H1 (cell line): Measurements from ENCODE around the gene C5orf24. TPM values are rescaled to one million over a fixed set of nuclear protein-coding genes. Genes with fewer than 3 reads are reported as not detected.

Experiments
- CTCF ChIA-PET: fragments of 300-600 bp; sonication (Branson Sonifier 250); formaldehyde crosslinking; loops from one replicate; lab custom pipeline; 2021; ENCODE audit not compliant: partially characterized antibody; lab: Charles Lee
- POLR2A ChIA-PET: fragments of 300-600 bp; sonication (Branson Sonifier 250); formaldehyde crosslinking; loops from one replicate; lab custom pipeline; 2021; ENCODE audit warnings: inconsistent platforms; ENCODE audit not compliant: partially characterized antibody; lab: Charles Lee
- DNase-seq, 2 experiments: peaks; one replicate each; pipeline versions ENCODE4 v3.0.0 to v3.0.0-alpha.2; 2010 to 2022; ENCODE audit warnings: low spot score in 2 of 2, low read depth in 1 of 2, mixed read lengths in 1 of 2
- FAIRE-seq: peaks from 2 replicates; lab custom pipeline; 2011; peaks lifted over from hg19 to GRCh38; lab: Jason Lieb, UNC
- H2AFZ ChIP-seq: 2 replicates; pipeline ENCODE4 v1.8.1; 2012; ENCODE audit warnings: low read length, inconsistent platforms
- H2AK5ac ChIP-seq: 2 replicates; pipeline ENCODE4 v1.6.1; 2013; ENCODE audit warnings: low read depth, low read length
- H2BK120ac ChIP-seq: replicated peaks from 2 replicates; pipeline ENCODE3; 2013; ENCODE audit warnings: low read depth, low read length, inconsistent platforms
- H2BK12ac ChIP-seq: 2 replicates; pipeline ENCODE4 v1.6.1; 2013; ENCODE audit warnings: low read depth, low read length
- H2BK15ac ChIP-seq: 2 replicates; pipeline ENCODE4 v1.6.1; 2013; ENCODE audit warnings: low read length
- H2BK20ac ChIP-seq: 2 replicates; pipeline ENCODE4 v1.6.1; 2013; ENCODE audit warnings: low read length
- H2BK5ac ChIP-seq: 2 replicates; pipeline ENCODE4 v1.6.1; 2013; ENCODE audit warnings: low read depth, low read length
- H3K14ac ChIP-seq: 2 replicates; pipeline ENCODE4 v1.6.1; 2013; ENCODE audit warnings: inconsistent platforms; ENCODE audit not compliant: insufficient read length
- H3K18ac ChIP-seq: 2 replicates; pipeline ENCODE4 v1.6.1; 2013; ENCODE audit warnings: low read length; ENCODE audit errors: extremely low read depth
- H3K23ac ChIP-seq: 2 replicates; pipeline ENCODE4 v1.6.1; 2013; ENCODE audit warnings: inconsistent platforms; ENCODE audit not compliant: insufficient read length
- H3K23me2 ChIP-seq: 2 replicates; pipeline ENCODE4 v1.6.1; 2013; ENCODE audit warnings: low read depth, low read length
- H3K27ac ChIP-seq: 2 replicates; pipeline ENCODE4 v1.6.1; 2011; ENCODE audit warnings: low read depth, low read length, inconsistent platforms
- H3K27me3 ChIP-seq, 4 experiments: replicated peaks in 1 of 4; 1 replicate in 1 of 4; 2 replicates in 3 of 4; pipeline versions ENCODE4 v1.6.1 to v1.8.1; 2011 to 2013; ENCODE audit warnings: low read length in 3 of 4, mild to moderate bottlenecking in 3 of 4, inconsistent platforms in 2 of 4, mixed read lengths in 2 of 4, moderate library complexity in 1 of 4; ENCODE audit not compliant: control insufficient read depth in 3 of 4, insufficient read depth in 3 of 4; ENCODE audit errors: extremely low read depth in 1 of 4
- H3K36me3 ChIP-seq, 4 experiments: 2 replicates each; pipeline versions ENCODE4 v1.6.1 to v1.8.1; 2011 to 2013; ENCODE audit warnings: mild to moderate bottlenecking in 4 of 4, low read length in 3 of 4, moderate library complexity in 2 of 4, control low read depth in 1 of 4, inconsistent platforms in 1 of 4; ENCODE audit not compliant: insufficient read depth in 4 of 4, control insufficient read depth in 2 of 4
- H3K4ac ChIP-seq: replicated peaks from 2 replicates; pipeline ENCODE3; 2013; ENCODE audit warnings: low read length, low read depth, mixed read lengths, inconsistent platforms; ENCODE audit not compliant: insufficient read length
- H3K4me1 ChIP-seq, 4 experiments: replicated peaks in 1 of 4; 1 replicate in 1 of 4; 2 replicates in 3 of 4; pipeline versions ENCODE4 v1.6.1 to v1.8.1; 2011 to 2013; ENCODE audit warnings: low read length in 3 of 4, inconsistent platforms in 2 of 4, mixed read lengths in 1 of 4; ENCODE audit not compliant: insufficient read depth in 4 of 4, control insufficient read depth in 3 of 4
- H3K4me2 ChIP-seq, 2 experiments: 2 replicates each; pipeline versions ENCODE4 v1.6.1 to v1.8.1; 2011 to 2013; ENCODE audit warnings: low read depth in 2 of 2, low read length in 2 of 2, control low read depth in 1 of 2, inconsistent platforms in 1 of 2, mild to moderate bottlenecking in 1 of 2; ENCODE audit not compliant: insufficient read depth in 1 of 2
- H3K4me3 ChIP-seq, 4 experiments: fragments of 200-600, 300-600 bp in 1 of 4; sonication (generic), shearing (Covaris generic), sonication (Bioruptor Twin) in 1 of 4; 2 replicates each; pipeline versions ENCODE4 v1.5.1 to v1.8.1; 2011 to 2016; ENCODE audit warnings: low read length in 4 of 4, low read depth in 3 of 4, control low read depth in 2 of 4, inconsistent platforms in 2 of 4, mild to moderate bottlenecking in 2 of 4, mixed read lengths in 1 of 4, moderate library complexity in 1 of 4; ENCODE audit not compliant: insufficient read depth in 2 of 4; ENCODE audit errors: extremely low read depth in 1 of 4
- H3K56ac ChIP-seq: replicated peaks from 2 replicates; pipeline ENCODE3; 2013; ENCODE audit warnings: low read depth, mild to moderate bottlenecking, mixed read lengths, low read length, inconsistent platforms; ENCODE audit not compliant: insufficient read length
- H3K79me1 ChIP-seq: 2 replicates; pipeline ENCODE4 v1.6.1; 2013; ENCODE audit warnings: low read depth, low read length, control low read depth
- H3K79me2 ChIP-seq, 2 experiments: 2 replicates each; pipeline versions ENCODE4 v1.6.1 to v1.8.1; 2012 to 2013; ENCODE audit warnings: low read length in 2 of 2, mild to moderate bottlenecking in 2 of 2, inconsistent platforms in 1 of 2; ENCODE audit not compliant: insufficient read depth in 2 of 2, control insufficient read depth in 1 of 2
- H3K9ac ChIP-seq, 4 experiments: replicated peaks in 1 of 4; 1 replicate in 1 of 4; 2 replicates in 3 of 4; pipeline versions ENCODE4 v1.6.1 to v1.8.1; 2011 to 2013; ENCODE audit warnings: low read depth in 3 of 4, low read length in 3 of 4, control low read depth in 2 of 4, mild to moderate bottlenecking in 2 of 4, moderate library complexity in 2 of 4, inconsistent platforms in 1 of 4; ENCODE audit errors: extremely low read depth in 1 of 4
- H3K9me3 ChIP-seq, 2 experiments: 2 replicates each; pipeline versions ENCODE4 v1.6.1 to v1.8.1; 2012 to 2013; ENCODE audit warnings: mild to moderate bottlenecking in 2 of 2, moderate library complexity in 2 of 2, control low read depth in 1 of 2, inconsistent platforms in 1 of 2, low read depth in 1 of 2, low read length in 1 of 2, mixed read lengths in 1 of 2; ENCODE audit not compliant: insufficient read depth in 2 of 2
- H4K20me1 ChIP-seq, 2 experiments: replicated peaks in 1 of 2; 2 replicates each; pipeline versions ENCODE3 to v1.8.1; 2011 to 2013; ENCODE audit warnings: inconsistent platforms in 2 of 2, low read length in 2 of 2, mild to moderate bottlenecking in 1 of 2; ENCODE audit not compliant: insufficient read depth in 2 of 2, control insufficient read depth in 1 of 2
- H4K5ac ChIP-seq: 2 replicates; pipeline ENCODE4 v1.6.1; 2013; ENCODE audit warnings: low read length, low read depth, mixed read lengths, inconsistent platforms; ENCODE audit not compliant: insufficient read length
- H4K8ac ChIP-seq: 2 replicates; pipeline ENCODE4 v1.8.0; 2013; ENCODE audit warnings: mild to moderate bottlenecking, moderate library complexity, low read length, inconsistent platforms; ENCODE audit not compliant: insufficient read depth; ENCODE audit errors: extremely low read depth
- H4K91ac ChIP-seq: replicated peaks from 2 replicates; pipeline ENCODE3; 2013; ENCODE audit warnings: low read length, mixed read lengths, inconsistent platforms; ENCODE audit not compliant: insufficient read length
- BRCA1 ChIP-seq: IDR thresholded peaks from 2 replicates; pipeline ENCODE4 v1.6.1; 2012; ENCODE audit warnings: low read depth, low read length, improper control_type of control experiment
- CHD1 ChIP-seq: IDR thresholded peaks from 2 replicates; pipeline ENCODE4 v1.6.1; 2012; ENCODE audit warnings: low read depth, low read length, improper control_type of control experiment
- CHD2 ChIP-seq: IDR thresholded peaks from 2 replicates; pipeline ENCODE4 v1.6.1; 2012; ENCODE audit warnings: low read length, improper control_type of control experiment
- FOSL1 ChIP-seq: IDR thresholded peaks from 2 replicates; pipeline ENCODE4 v1.6.1; 2011; ENCODE audit warnings: mild to moderate bottlenecking, low read depth, low read length, moderate library complexity; ENCODE audit not compliant: insufficient read depth
- JUND ChIP-seq: IDR thresholded peaks from 2 replicates; pipeline ENCODE4 v1.6.1; 2011; ENCODE audit warnings: mild to moderate bottlenecking, improper control_type of control experiment, low read length
- RAD21 ChIP-seq, 2 experiments: IDR thresholded peaks in 1 of 2; conservative IDR thresholded peaks in 1 of 2; 2 replicates each; pipeline ENCODE4 v1.6.1; 2011; ENCODE audit warnings: low read depth in 2 of 2, low read length in 2 of 2, improper control_type of control experiment in 1 of 2, inconsistent platforms in 1 of 2, mild to moderate bottlenecking in 1 of 2, moderate library complexity in 1 of 2
- SP2 ChIP-seq: IDR thresholded peaks from 2 replicates; pipeline ENCODE4 v1.6.1; 2012; ENCODE audit warnings: mild to moderate bottlenecking, low read length, inconsistent platforms
- SP4 ChIP-seq: IDR thresholded peaks from 2 replicates; pipeline ENCODE4 v1.6.1; 2012; ENCODE audit warnings: low read length, inconsistent platforms
- TAF1 ChIP-seq: IDR thresholded peaks from 2 replicates; pipeline ENCODE4 v1.6.1; 2011; ENCODE audit warnings: mild to moderate bottlenecking, low read depth, low read length
- WGBS, 2 experiments: shearing (Covaris generic) in 1 of 2; methylation state at CpG; one replicate each; pipeline versions ENCODE4 v1.1.6 to v1.1.7; 2013 to 2015; ENCODE audit warnings: low lambda C conversion rate in 2 of 2, mixed read lengths in 2 of 2, inconsistent platforms in 1 of 2, low coverage in 1 of 2, missing lambda C conversion rate in 1 of 2; ENCODE audit not compliant: insufficient replicate concordance in 2 of 2, insufficient coverage in 1 of 2, insufficient read length in 1 of 2; ENCODE audit errors: extremely low coverage in 1 of 2, missing lambda C conversion rate in 1 of 2; 5-methylcytosine and 5-hydroxymethylcytosine counted together
- polyA plus RNA-seq, 7 experiments: library from polyadenylated mRNA; depleted of rRNA in 3 of 7; stranded (reverse) in 5 of 7; unstranded in 2 of 7; fragments of >200 nt in 5 of 7; fragments of 200-250 nt in 2 of 7; gene quantifications; 1 replicate in 5 of 7; 2 replicates in 1 of 7; 4 replicates in 1 of 7; pipeline versions ENCODE4 v1.2.1 to v1.2.3, GENCODE V29; 2011 to 2013; ENCODE audit warnings: missing spikeins in 2 of 7, mixed read lengths in 2 of 7
- total RNA-seq: library from RNA; stranded (reverse); fragmentation: NEBNext Ultra II Directional; extraction: Animal tissue kit (Norgen Biotek cat#: 25700); gene quantifications from 2 replicates; pipeline ENCODE4 v1.2.1, GENCODE V29; 2021
- TF ChIP-seq, protein P1 (sequence below), 3 experiments: IDR thresholded peaks; 1 replicate in 2 of 3; 2 replicates in 1 of 3; pipeline versions ENCODE4 v1.5.1 to v1.6.1; 2011; ENCODE audit warnings: low read length in 3 of 3, mild to moderate bottlenecking in 3 of 3, inconsistent platforms in 2 of 3, low read depth in 1 of 3, moderate library complexity in 1 of 3; ENCODE audit not compliant: insufficient read depth in 1 of 3; ENCODE audit errors: control extremely low read depth in 1 of 3

C5orf24 gene
- total and polyA plus RNA-seq, 2 of the 8 experiments (the other 6 are each of a cell fraction or from before 2014, with no cell fraction given): 11.1 to 20.2 TPM

DNA sequence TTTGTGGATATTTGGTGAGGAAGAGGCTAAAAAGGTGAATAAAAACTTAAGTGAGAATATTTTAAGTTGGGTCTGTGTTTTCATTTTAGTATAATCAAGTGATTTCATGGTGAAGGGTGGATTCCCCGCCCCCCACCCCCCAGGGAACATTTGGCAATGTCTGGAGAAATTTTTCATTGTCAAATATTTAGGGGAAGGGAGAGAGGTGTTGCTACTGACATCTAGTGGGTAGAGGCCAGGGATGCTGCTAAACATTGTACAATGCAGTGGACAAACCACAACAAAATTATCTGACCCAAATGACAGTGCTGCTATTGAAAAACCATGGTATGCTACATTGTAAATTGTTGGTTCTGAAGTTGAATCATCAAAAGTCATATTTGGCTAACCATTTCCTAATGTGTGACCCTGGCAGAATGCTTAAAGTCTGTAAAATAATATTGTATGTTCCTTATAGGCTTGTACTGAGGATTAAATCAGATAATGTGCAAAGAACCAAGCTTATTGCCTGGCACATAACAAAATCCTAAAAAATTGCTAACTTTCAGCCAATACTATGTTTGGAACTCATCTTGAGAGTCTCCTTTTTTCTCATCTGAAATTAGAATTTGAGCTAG lies 5.6 kb downstream of the C5orf24 start:
- Histone ChIP-seq H3K4me1 (no peaks in the 10 kb centered on the region), H3K79me1 (no peaks in the 10 kb centered on the region), H3K9ac (no peak overlapping the region), H4K91ac (no peak overlapping the region), H3K79me2 (no peaks in the 10 kb centered on the region; a peak in 1 of 4 replicates), H2BK120ac (no peak overlapping the region), H2BK12ac (no peak overlapping the region), H2AFZ (no peak overlapping the region), H3K4me3 (no peak overlapping the region), H3K27me3 (no peaks in the 10 kb centered on the region), H3K27ac (no peak overlapping the region), H2BK5ac (no peak overlapping the region), H3K23me2 (peaks cover 2% of the 10 kb centered on the region), H3K23ac (no peak overlapping the region), H4K20me1 (no peaks in the 10 kb centered on the region), H4K5ac (no peak overlapping the region), H2AK5ac (no peak overlapping the region), H2BK15ac (no peak overlapping the region), H3K9me3 (no peaks in the 10 kb centered on the region), H2BK20ac (no peak overlapping the region), H4K8ac (no peak overlapping the region), H3K4ac (no peak overlapping the region), H3K14ac (no peak overlapping the region), H3K56ac (no peak overlapping the region), H3K4me2 (no peak overlapping the region), H3K18ac (no peak overlapping the region), H3K36me3 (peaks cover 0 to 26% (median 6%) of the 10 kb centered on the region in 4 experiments; a peak in 5 of 8 replicates)
- 100% methylated on average over 1 of the region's 1 CpG; no CpG with 5 or more reads in 1 of the 2 experiments for WGBS, 2 experiments
- DNase-seq (peak in 1 of 2 experiments; percentile 24), FAIRE-seq (no peak)
- ChIA-PET POLR2A (interaction anchor here (1.2 to 1.8 kb wide), 2 partner anchors 13 to 53 kb away, joined by 3 to 5 read pairs; no protein-coding TSS in a partner anchor), CTCF (interaction anchor here (0.7 to 4.2 kb wide), 10 partner anchors 10 to 98 kb away, joined by 3 to 37 read pairs (median 3); no protein-coding TSS in a partner anchor)
- TF ChIP-seq TAF1 (no peak), SP4 (no peak), CHD1 (no peak), JUND (no peak), FOSL1 (no peak), RAD21 (IDR thresholded peaks at IDR 0.05 in 1 of 2, conservative IDR thresholded peaks at IDR 0.05 in 1 of 2; ENCODE audit: low read depth in 2 of 2, low read length in 2 of 2) (peak; percentile 14 to 28; a peak in 3 of 4 replicates), CHD2 (no peak), SP2 (no peak), BRCA1 (no peak)
- TF ChIP-seq, protein P1, sequence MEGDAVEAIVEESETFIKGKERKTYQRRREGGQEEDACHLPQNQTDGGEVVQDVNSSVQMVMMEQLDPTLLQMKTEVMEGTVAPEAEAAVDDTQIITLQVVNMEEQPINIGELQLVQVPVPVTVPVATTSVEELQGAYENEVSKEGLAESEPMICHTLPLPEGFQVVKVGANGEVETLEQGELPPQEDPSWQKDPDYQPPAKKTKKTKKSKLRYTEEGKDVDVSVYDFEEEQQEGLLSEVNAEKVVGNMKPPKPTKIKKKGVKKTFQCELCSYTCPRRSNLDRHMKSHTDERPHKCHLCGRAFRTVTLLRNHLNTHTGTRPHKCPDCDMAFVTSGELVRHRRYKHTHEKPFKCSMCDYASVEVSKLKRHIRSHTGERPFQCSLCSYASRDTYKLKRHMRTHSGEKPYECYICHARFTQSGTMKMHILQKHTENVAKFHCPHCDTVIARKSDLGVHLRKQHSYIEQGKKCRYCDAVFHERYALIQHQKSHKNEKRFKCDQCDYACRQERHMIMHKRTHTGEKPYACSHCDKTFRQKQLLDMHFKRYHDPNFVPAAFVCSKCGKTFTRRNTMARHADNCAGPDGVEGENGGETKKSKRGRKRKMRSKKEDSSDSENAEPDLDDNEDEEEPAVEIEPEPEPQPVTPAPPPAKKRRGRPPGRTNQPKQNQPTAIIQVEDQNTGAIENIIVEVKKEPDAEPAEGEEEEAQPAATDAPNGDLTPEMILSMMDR (IDR thresholded peaks at IDR 0.05; ENCODE audit: control extremely low read depth in 1 of 3, insufficient read depth in 1 of 3, low read depth in 1 of 3, low read length in 3 of 3): peak in 2 of 3 experiments; percentile 24 to 37; a peak in 2 of 4 replicates
